Measurements from ENCODE around the gene NPHP4. TPM values are rescaled to one million over a fixed set of nuclear protein-coding genes. Genes with fewer than 3 reads are reported as not detected.
"Not testable (repeated sequence)": the region's sequence is repeated elsewhere in the genome, so short reads cannot be mapped to it uniquely, and the experiment has no call there.

The NPHP4 gene
- total RNA-seq, 1 donor from 2014 or later: 7.7 TPM

DNA sequence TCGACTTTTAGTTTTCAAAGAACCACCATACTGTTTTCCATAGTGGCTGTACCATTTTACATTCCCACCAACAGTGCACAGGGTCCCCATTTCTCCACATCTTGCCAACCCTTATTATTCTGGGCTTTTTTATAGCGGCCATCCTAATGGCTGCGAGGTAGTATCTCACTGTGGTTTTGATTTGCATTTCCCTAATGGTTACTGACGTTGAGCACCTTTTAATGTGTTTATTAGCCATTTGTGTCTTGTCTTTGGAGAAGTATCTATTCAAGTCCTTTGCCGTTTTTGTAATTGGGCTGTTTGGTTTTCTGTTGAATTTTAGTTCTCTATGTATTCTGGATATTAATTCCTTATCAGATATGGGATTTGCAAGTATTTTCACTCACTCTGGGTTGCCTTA lies 31.1 kb upstream of the NPHP4 start:
- DNase-seq: no peak

- DNase-seq: no peak
Measured at GRCh38 chr1:6022193-6022592, 30.0 kb upstream of the NPHP4 start.

- DNase-seq: no peak
Measured at GRCh38 chr1:6019166-6019845, 27.1 kb upstream of the NPHP4 start.

DNA sequence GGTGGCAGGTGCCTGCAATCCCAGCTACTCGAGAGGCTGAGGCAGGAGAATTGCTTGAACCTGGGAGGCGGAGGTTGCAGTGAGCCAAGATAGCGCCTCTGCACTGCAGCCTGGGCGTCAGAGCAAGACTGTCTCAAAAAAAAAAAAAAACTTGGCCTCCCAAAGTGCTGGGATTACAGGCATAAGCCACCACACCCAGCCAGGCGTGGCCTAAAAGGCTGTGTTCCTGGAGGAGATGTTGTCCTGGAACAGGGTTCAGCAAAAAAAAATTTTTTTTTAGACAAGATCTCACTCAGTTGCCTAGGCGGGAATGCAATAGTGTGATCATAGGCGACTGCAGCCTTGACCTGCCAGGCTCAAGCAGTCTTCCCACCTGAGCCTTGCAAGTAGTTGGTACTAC lies 25.4 kb upstream of the NPHP4 start:
- DNase-seq: not testable (repeated sequence)

GRCh38 chr1:6016191-6016865 lies 24.1 kb upstream of the NPHP4 start:
- DNase-seq: peak; percentile 53

- peak; percentile 45 for DNase-seq
Measured at GRCh38 chr1:6014130-6014999, 22.1 kb upstream of the NPHP4 start.

DNA sequence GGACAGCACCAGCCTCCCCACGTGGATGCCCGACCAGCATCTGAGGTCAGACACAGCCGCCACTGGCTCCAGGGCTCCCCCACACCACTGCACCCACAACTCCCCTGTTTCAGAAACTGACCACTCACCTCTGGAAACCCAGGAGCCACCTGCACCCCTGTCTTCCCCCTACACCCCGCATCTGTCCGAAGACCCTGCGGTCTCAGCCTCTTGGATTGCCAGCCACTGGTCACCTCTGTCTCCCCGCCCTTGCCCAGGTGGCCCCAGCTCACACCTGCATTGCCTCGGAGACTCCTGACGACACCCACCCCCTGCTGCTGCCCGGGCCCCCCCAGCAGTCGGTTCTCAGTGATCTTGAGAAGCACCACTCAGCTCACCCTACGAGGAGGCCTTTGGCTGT lies 21.3 kb upstream of the NPHP4 start:
- no peak for DNase-seq

- no peak for DNase-seq
Measured at GRCh38 chr1:6012529-6013318, 20.5 kb upstream of the NPHP4 start.

GRCh38 chr1:6011946-6012258 lies 19.7 kb upstream of the NPHP4 start:
- DNase-seq: no peak

DNA sequence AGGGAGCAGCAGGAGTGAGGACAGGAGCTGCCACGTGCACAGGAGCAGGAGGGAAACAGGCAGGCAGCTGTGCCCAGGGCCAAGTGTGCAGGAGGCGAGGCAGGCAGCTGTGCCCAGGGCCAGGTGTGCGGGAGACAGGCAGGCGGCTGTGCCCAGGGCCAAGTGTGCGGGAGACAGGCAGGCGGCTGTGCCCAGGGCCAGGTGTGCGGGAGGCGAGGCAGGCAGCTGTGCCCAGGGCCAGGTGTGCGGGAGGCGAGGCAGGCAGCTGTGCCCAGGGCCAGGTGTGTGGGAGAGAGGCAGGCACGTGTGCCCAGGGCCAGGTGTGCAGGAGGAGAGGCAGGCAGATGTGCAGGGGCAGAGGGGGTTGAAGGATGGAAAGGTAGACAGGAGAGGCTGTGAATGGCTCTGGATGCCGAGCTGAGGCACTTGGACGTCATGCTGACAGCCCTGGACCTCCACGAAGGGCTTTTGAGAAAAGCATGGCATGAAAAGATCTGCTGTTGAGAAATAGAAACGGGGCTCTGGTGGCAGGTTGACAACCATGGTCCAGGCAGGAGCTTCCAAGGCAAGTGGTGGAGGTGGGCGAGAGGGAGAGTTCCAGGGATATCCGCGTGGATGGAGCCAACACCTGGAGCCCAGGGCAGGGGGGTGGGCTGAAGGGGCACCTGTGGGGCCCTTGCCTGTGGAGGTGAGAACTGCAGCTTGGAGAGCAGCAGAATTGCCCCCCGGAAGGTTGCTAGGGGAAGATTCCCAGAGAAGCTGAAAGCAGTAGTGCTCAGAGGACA lies 19.1 kb upstream of the NPHP4 start:
- DNase-seq: no peak

DNA sequence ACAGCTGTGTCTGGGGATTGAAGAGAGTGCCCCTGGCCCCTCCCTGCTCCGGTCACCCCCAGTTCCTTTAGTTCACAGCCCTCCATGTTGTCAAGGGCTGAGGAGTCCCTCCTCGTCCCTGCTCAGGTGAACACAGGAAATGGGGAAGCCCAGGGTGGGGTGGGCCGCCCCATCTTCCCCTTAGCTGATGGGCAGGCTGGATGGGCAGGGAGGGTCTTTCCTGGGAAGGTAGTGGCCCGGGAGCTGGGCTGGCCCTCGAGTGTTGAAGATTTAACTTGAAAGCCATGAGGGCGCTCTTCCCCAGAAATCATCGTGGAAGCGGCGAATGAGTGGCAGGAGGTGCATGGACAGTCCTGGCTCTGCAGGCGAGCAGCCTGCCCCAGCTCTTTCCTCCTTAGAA lies 18.3 kb upstream of the NPHP4 start:
- no peak for DNase-seq

DNA sequence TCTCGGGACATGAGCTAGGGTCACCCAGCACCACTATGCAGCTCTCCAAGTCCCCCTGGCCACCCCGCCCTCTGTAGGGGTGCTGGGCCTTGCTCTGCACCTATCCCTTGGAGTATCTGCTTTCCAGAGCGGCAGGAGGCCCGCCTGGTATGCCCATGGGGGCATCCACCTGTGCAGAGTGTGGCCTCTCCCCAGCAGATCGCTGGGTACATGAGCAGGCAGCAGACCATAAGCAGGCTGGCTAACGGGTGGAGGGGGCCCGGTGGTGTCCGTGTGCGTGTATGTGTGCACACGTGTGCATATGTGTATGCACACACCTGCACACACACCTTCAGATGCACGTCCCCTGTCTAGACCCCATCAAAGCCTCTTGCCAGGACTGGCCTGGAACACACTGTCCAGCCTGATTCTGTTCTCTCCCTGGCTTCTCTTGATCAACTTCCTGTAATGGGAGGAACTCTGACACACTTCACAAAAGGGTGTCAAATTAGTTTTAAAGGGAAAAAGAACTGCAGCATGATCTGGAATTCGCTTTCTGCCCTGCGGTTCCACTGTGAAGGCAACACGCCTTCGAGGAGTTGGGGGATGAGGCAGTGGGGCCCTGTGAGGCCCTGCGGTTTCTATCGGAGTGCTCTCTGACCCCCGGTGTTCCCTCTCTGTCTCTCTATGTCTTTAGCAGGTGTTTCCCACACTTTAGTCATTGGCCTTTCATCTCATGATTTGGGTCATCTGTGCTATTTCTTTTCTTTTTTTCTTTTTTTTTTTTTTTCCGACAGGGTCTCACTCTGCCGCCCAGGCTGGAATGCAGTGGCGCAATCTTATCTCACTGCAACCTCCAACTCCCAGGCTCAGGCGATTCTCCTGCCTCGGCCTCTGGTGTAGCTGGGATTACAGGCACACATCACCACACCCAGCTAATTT lies 17.2 kb upstream of the NPHP4 start:
- no peak for DNase-seq

DNA sequence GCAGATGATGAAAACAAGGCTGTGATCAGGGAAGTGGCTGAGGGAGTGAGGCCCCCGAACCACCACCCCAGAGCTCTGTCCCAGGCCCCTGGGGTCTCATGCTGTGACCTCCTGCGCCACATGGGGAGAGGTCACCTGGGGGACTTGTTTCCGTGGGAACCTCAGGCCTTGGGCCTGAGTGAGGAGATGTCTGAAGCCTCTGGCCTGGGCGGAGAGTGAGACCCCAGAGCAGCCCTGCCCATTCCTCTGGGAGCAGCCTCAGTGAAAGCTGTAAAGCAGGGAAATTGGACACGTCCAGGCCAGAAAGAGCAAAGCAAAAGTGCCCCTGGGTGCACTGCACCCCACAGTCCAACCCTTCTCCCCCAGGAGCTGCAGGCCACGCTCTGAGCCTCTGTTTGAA lies 16.5 kb upstream of the NPHP4 start:
- no peak for DNase-seq

GRCh38 chr1:6008084-6008415 lies 15.8 kb upstream of the NPHP4 start:
- no peak for DNase-seq

GRCh38 chr1:6007318-6008083 lies 15.3 kb upstream of the NPHP4 start:
- no peak for DNase-seq

DNA sequence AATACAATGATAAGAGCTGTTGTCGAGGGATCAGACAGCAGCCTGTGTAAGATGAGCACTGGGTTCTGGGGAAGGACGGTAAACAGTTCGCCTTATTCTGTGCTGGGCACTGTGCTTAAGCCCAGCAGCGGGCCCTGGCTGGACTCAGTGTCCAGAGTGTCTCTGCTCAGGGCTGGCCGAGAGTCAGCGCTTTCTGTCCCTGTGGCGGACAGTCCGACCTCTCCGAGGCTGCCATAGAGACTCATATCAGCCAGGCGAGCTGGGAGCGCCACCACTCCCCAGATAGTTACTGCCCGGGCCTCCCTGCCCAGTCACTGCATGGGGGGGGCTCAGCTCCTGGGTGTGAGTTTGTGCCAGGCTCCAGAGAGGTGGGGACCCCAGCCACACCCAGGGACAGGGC lies 14.7 kb upstream of the NPHP4 start:
- DNase-seq: no peak

- DNase-seq: no peak
Measured at GRCh38 chr1:6005276-6005917, 13.2 kb upstream of the NPHP4 start.

GRCh38 chr1:6004412-6005123 lies 12.3 kb upstream of the NPHP4 start:
- DNase-seq: no peak

Measured in tongue (tissue), 2 donors.